Brain microvascular endothelial cell (primary cell): ENCODE measurements around the gene NUDT4.

Experiments used
- DNase-seq: peaks from one replicate; pipeline ENCODE4 v3.0.0-alpha.2; 2020
- H3K27ac ChIP-seq: fragments of 250-450 bp; sonication (Bioruptor Pico); 2 replicates; pipeline ENCODE4 v1.5.1; 2020; ENCODE audit warnings: mild to moderate bottlenecking, moderate library complexity
- H3K27me3 ChIP-seq: fragments of 250-450 bp; sonication (Bioruptor Pico); replicated peaks from 2 replicates; pipeline ENCODE4 v1.5.1; 2020; ENCODE audit warnings: mild to moderate bottlenecking
- H3K36me3 ChIP-seq: fragments of 250-450 bp; sonication (Bioruptor Pico); replicated peaks from 2 replicates; pipeline ENCODE4 v1.5.1; 2020; ENCODE audit warnings: mild to moderate bottlenecking
- H3K4me3 ChIP-seq: 2 replicates; pipeline ENCODE4 v1.5.1; 2011; ENCODE audit warnings: low read depth, mild to moderate bottlenecking, control low read depth, low read length, moderate library complexity
- CTCF ChIP-seq: IDR thresholded peaks from 2 replicates; pipeline ENCODE4 v1.5.1; 2011; ENCODE audit warnings: low read depth, mild to moderate bottlenecking, moderate library complexity, low read length, control low read depth, inconsistent platforms; ENCODE audit errors: missing control alignments
- in situ Hi-C: cut with HindIII; loops from 2 replicates; pipeline ENCODE4 v1.10.0; 2017; ENCODE audit warnings: low sequenced_read_pairs, low pct_ligation_motif_present

The NUDT4 gene

GRCh38 chr12:93377252-93378195 is at the start of gene NUDT4:
Gene NUDT4, plus strand, starts transcription at chr12:93377925. Its CDS starts 398 bp downstream, at chr12:93378323.
- Histone ChIP-seq H3K36me3 (no peaks in the 10 kb centered on the region), H3K27ac (peak within 1 kb of the TSS; percentile 84), H3K27me3 (no peaks in the 10 kb centered on the region), H3K4me3 (peak within 1 kb of the TSS; percentile 88)
- TF ChIP-seq CTCF: no peak
- in situ Hi-C loops: loop anchor here (25.0 kb wide), 1 partner anchor 365 kb away; no protein-coding TSS in a partner anchor
- DNase-seq: peak; percentile 94

DNA sequence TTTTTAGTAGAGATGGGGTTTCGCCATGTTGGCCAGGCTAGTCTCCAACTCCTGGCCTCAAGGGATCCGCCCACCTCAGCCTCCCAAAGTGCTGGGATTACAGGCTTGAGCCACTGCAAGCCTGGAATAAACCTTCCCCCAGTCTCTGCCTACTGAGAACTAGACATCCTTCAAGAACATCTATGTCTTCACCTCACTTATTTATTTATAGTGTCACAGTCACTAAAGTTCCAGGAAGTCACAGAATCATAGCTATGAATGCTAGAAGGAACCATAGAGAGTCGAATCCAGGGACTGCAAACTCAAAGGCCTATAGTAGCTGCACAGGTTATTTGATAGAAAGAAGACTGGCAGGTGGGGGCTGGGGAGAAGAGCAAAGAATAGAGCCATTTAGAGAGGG is 44.7 kb upstream of the NUDT4 start:
- Histone ChIP-seq H3K36me3 (no peaks in the 10 kb centered on the region), H3K27me3 (no peaks in the 10 kb centered on the region), H3K4me3 (no peak overlapping the region), H3K27ac (no peak overlapping the region)
- DNase-seq: no peak
- in situ Hi-C loops: no loop called here
- no peak for TF ChIP-seq CTCF

DNA sequence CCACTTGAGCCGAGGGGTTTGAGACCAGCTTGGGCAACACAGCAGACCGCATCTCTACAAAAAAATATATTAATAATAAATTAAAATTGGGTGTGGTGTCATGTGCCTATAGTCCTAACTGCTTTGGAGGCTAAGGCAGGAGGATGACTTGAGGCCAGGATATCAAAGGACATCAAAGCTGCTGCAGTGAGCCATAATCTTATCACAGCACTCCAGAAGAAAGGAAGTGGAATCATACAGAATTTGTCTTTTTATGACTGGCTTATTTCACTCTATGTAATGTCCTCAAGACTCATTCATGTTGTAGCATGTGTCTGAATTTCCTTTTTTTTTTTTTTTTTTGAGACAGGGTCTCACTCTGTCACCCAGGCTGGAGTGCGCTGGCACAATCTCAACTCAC is 43.9 kb upstream of the NUDT4 start:
- TF ChIP-seq CTCF: no peak
- no peaks in the 10 kb centered on the region for H3K36me3 ChIP-seq
- H3K27ac ChIP-seq: no peak overlapping the region
- in situ Hi-C loops: no loop called here
- H3K27me3 ChIP-seq: no peaks in the 10 kb centered on the region
- DNase-seq: no peak
- no peak overlapping the region for H3K4me3 ChIP-seq

DNA sequence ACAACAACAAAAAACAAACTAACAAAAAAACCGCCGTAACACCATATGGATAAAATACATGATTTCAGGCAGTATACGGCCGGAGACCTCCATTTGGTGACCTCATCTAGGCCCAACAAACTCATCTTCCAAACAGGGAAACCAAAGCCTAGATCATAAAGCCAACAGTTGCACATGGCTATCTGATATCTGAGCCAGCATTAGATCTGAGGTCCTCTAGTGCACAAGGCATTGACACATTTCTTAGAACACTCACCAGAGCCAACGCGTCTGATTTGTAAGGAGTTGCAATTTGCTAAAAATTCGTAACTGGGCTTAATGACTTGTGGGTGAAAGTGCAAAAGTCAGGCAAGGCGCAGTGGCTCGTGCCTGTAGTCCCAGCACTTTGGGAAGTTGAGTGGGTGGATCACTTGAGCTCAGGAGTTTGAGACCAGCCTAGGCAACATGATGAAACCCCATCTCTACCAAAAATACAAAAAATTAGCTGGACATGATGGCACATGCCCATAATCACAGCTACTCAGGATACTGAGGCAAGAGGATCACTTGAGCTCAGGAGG is 42.0 kb upstream of the NUDT4 start:
- DNase-seq: no peak
- no peak overlapping the region for H3K4me3 ChIP-seq
- no peaks in the 10 kb centered on the region for H3K27me3 ChIP-seq
- no peaks in the 10 kb centered on the region for H3K36me3 ChIP-seq
- no peak overlapping the region for H3K27ac ChIP-seq
- no peak for TF ChIP-seq CTCF
- in situ Hi-C loops: no loop called here

- no peaks in the 10 kb centered on the region for H3K27me3 ChIP-seq
These were observed 41.4 kb upstream of the NUDT4 start for GRCh38 chr12:93336291-93336741.

More at GRCh38 chr12:93336291-93336741, 41.4 kb upstream of the NUDT4 start:
- in situ Hi-C loops: no loop called here
- H3K4me3 ChIP-seq: no peak overlapping the region
- no peak for TF ChIP-seq CTCF
- H3K36me3 ChIP-seq: no peaks in the 10 kb centered on the region
- peak; percentile 63 for DNase-seq
- H3K27ac ChIP-seq: no peak overlapping the region
